Prostate gland (tissue), 2 donors: ENCODE measurements around the gene POU6F2. TPM values are rescaled to one million over a fixed set of nuclear protein-coding genes. Genes with fewer than 3 reads are reported as not detected.

Experiments
- DNase-seq: peaks from one replicate; pipeline ENCODE4 v3.0.0-alpha.2; 2019; ENCODE audit warnings: low spot score
- H3K27ac ChIP-seq, 2 donors: fragments of 200-600 bp; sonication (generic); 2 replicates each; pipeline ENCODE4 v1.5.1; 2017 to 2019
- H3K27me3 ChIP-seq: fragments of 200-600 bp; sonication (generic); replicated peaks from 2 replicates; pipeline ENCODE4 v1.5.1; 2019; ENCODE audit not compliant: insufficient read depth
- H3K36me3 ChIP-seq, 2 donors: fragments of 200-600 bp; sonication (generic); 1 replicate in 1 of 2; 2 replicates in 1 of 2; pipeline versions ENCODE4 v1.5.1 to v1.8.1; 2017 to 2019
- H3K4me1 ChIP-seq: fragments of 200-600 bp; sonication (generic); replicated peaks from 2 replicates; pipeline ENCODE4 v1.5.1; 2019
- H3K4me3 ChIP-seq, 2 donors: fragments of 200-600 bp; sonication (generic); 2 replicates each; pipeline ENCODE4 v1.5.1; 2017 to 2019
- H3K9me3 ChIP-seq: fragments of 200-600 bp; sonication (generic); 2 replicates; pipeline ENCODE4 v1.5.1; 2017
- CTCF ChIP-seq, 4 experiments: fragments of 200-600 bp in 2 of 4; fragments of 450-650 bp in 2 of 4; sonication (generic) in 2 of 4; IDR thresholded peaks; 1 replicate in 3 of 4; 2 replicates in 1 of 4; pipeline ENCODE4 v1.5.1; 2016 to 2019; ENCODE audit warnings: antibody characterized with exemption in 4 of 4, mild to moderate bottlenecking in 2 of 4, moderate library complexity in 2 of 4
- POLR2A ChIP-seq: fragments of 450-650 bp; IDR thresholded peaks from one replicate; pipeline ENCODE4 v1.6.1; 2016; ENCODE audit warnings: antibody characterized with exemption, mild to moderate bottlenecking
- POLR2AphosphoS5 ChIP-seq: sonication (generic); formaldehyde crosslinking; IDR thresholded peaks from one replicate; pipeline ENCODE4 v1.6.1; 2017; ENCODE audit warnings: antibody characterized with exemption
- whole genome bisulfite sequencing: methylation state at CpG from one replicate; pipeline ENCODE4 v1.1.5; 2018; 5-methylcytosine and 5-hydroxymethylcytosine counted together
- intact Hi-C: fragments of 100-400 bp; cut with DNase I; formaldehyde crosslinking; loops from one replicate; pipeline ENCODE4 v1.14.2; 2022
- total RNA-seq, 2 donors: library from RNA; depleted of rRNA; stranded (reverse); fragments of >200 nt; gene quantifications; one replicate each; pipeline ENCODE4 v1.1.0, GENCODE V29; 2016

The POU6F2 gene
- total RNA-seq, 2 donors from 2014 or later: 2.4 TPM; not detected in 1

GRCh38 chr7:39153113-39153512 is 175.4 kb downstream of the POU6F2 start:
- TF ChIP-seq CTCF (IDR thresholded peaks at IDR 0.05) (no peak), POLR2AphosphoS5 (no peak), POLR2A (no peak)
- Histone ChIP-seq H3K9me3 (no peaks in the 10 kb centered on the region), H3K4me3 (no peak overlapping the region), H3K27me3 (no peaks in the 10 kb centered on the region), H3K4me1 (no peaks in the 10 kb centered on the region), H3K27ac (no peak overlapping the region), H3K36me3 (no peaks in the 10 kb centered on the region)
- WGBS: 89% methylated on average over 5 of the region's 5 CpGs
- no peak for DNase-seq
- intact Hi-C loops: no loop called here

GRCh38 chr7:39153647-39154046 is 175.9 kb downstream of the POU6F2 start:
- no peak overlapping the region for H3K4me3 ChIP-seq
- TF ChIP-seq CTCF (IDR thresholded peaks at IDR 0.05) (no peak), POLR2AphosphoS5 (no peak), POLR2A (no peak)
- WGBS: 86% methylated on average over 5 of the region's 5 CpGs
- no peaks in the 10 kb centered on the region for H3K36me3 ChIP-seq
- no peak overlapping the region for H3K27ac ChIP-seq
- intact Hi-C loops: no loop called here
- no peaks in the 10 kb centered on the region for H3K9me3 ChIP-seq
- DNase-seq: no peak
- no peaks in the 10 kb centered on the region for H3K4me1 ChIP-seq
- H3K27me3 ChIP-seq: no peaks in the 10 kb centered on the region

DNA sequence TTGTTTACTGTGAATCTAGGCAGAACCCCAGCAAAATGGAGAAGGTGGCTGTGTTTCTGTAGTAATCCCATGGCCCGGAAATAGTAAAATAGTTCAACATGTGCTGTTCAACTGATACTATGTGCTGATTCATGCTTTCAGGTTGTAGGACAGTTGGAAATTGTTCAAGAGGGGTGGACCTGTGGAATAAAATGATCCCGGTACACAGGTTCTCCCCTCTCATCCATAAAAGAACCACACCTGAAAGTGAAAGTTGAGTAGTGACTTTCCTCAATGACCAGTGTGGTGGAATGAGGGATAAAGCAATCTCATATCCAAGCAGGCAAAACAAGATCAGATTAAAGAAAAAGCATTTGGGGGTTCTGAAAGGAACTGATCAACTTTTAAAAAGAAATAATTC is 177.1 kb downstream of the POU6F2 start:
- Histone ChIP-seq H3K27ac (no peak overlapping the region), H3K4me3 (no peak overlapping the region), H3K27me3 (no peaks in the 10 kb centered on the region), H3K4me1 (no peaks in the 10 kb centered on the region), H3K36me3 (no peaks in the 10 kb centered on the region), H3K9me3 (no peaks in the 10 kb centered on the region)
- WGBS: 70% methylated on average over 2 of the region's 2 CpGs
- TF ChIP-seq POLR2A: no peak
- no peak for TF ChIP-seq POLR2AphosphoS5
- TF ChIP-seq CTCF (IDR thresholded peaks at IDR 0.05): no peak
- intact Hi-C loops: no loop called here
- no peak for DNase-seq

GRCh38 chr7:39158367-39158766 is 180.7 kb downstream of the POU6F2 start:
- no peaks in the 10 kb centered on the region for H3K36me3 ChIP-seq
- TF ChIP-seq CTCF (IDR thresholded peaks at IDR 0.05) (no peak), POLR2AphosphoS5 (no peak), POLR2A (no peak)
- no peaks in the 10 kb centered on the region for H3K27me3 ChIP-seq
- no peaks in the 10 kb centered on the region for H3K4me1 ChIP-seq
- H3K4me3 ChIP-seq: no peak overlapping the region
- H3K27ac ChIP-seq: no peak overlapping the region
- intact Hi-C loops: no loop called here
- DNase-seq: no peak
- H3K9me3 ChIP-seq: no peaks in the 10 kb centered on the region
- 90% methylated on average over 3 of the region's 3 CpGs for WGBS

DNA sequence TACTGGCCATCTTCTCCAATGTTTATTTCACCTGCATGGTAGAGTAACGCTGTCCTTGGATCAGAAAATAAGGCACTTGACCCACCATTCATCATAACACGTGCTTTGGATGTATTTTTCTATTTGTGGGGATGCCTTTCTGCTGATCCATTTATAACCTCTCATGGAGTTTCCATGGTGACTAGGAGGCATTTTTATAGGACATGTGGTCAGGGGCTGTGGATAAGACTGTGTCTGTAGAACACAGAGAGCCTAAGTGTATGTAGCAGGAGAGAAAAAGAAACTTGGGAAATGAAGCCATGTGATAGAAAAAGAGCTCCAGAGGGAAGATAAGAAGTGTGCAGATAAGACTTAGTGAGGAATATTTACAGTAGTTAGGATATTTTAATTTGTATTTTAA is 184.2 kb downstream of the POU6F2 start:
- intact Hi-C loops: no loop called here

More for the DNA sequence above, 184.2 kb downstream of the POU6F2 start:
- Histone ChIP-seq H3K9me3 (no peaks in the 10 kb centered on the region), H3K4me3 (no peak overlapping the region), H3K36me3 (no peaks in the 10 kb centered on the region), H3K27ac (no peak overlapping the region), H3K4me1 (no peaks in the 10 kb centered on the region), H3K27me3 (no peaks in the 10 kb centered on the region)
- no peak for DNase-seq
- WGBS: 85% methylated on average over 2 of the region's 2 CpGs
- TF ChIP-seq CTCF (IDR thresholded peaks at IDR 0.05) (no peak), POLR2A (no peak), POLR2AphosphoS5 (no peak)
